ENCODE measurements around the gene HHATL.

- no peak for TF ChIP-seq CTCF (IDR thresholded peaks at IDR 0.05)
- no peak for TF ChIP-seq EP300 (IDR thresholded peaks at IDR 0.05)
- no peak for TF ChIP-seq POLR2AphosphoS5 (IDR thresholded peaks at IDR 0.05)
- TF ChIP-seq POLR2A (IDR thresholded peaks at IDR 0.05), result no peak
Observed at GRCh38 chr3:42664438-42664803, 38.2 kb downstream of the HHATL start.
